Glutamatergic neuron (in vitro differentiated cells): ENCODE results near the gene SNX5. TPM values are rescaled to one million over a fixed set of nuclear protein-coding genes. Genes with fewer than 3 reads are reported as not detected.

ENCODE experiments used
- DNase-seq: peaks from one replicate; pipeline ENCODE4 v3.0.0; 2022
- H3K27ac Mint-ChIP-seq: one replicate; pipeline ENCODE4 v1.8.0; 2020; ENCODE audit warnings: mild to moderate bottlenecking, mixed read lengths, inconsistent platforms; ENCODE audit not compliant: unreplicated experiment
- H3K27me3 Mint-ChIP-seq: one replicate; pipeline ENCODE4 v1.8.0; 2020; ENCODE audit warnings: mild to moderate bottlenecking, moderate library complexity, mixed read lengths, inconsistent platforms; ENCODE audit not compliant: unreplicated experiment
- H3K36me3 Mint-ChIP-seq: one replicate; pipeline ENCODE4 v1.8.0; 2020; ENCODE audit warnings: mild to moderate bottlenecking, mixed read lengths, inconsistent platforms; ENCODE audit not compliant: unreplicated experiment
- H3K4me1 Mint-ChIP-seq: one replicate; pipeline ENCODE4 v1.8.0; 2020; ENCODE audit warnings: mild to moderate bottlenecking, low read depth, mixed read lengths, inconsistent platforms; ENCODE audit not compliant: unreplicated experiment
- H3K4me3 Mint-ChIP-seq: one replicate; pipeline ENCODE4 v1.8.0; 2020; ENCODE audit warnings: mild to moderate bottlenecking, mixed read lengths, inconsistent platforms; ENCODE audit not compliant: unreplicated experiment
- H3K9me3 Mint-ChIP-seq: one replicate; pipeline ENCODE4 v1.8.0; 2020; ENCODE audit warnings: mild to moderate bottlenecking, moderate library complexity, mixed read lengths, inconsistent platforms; ENCODE audit not compliant: unreplicated experiment
- total RNA-seq: library from RNA; stranded (reverse); fragmentation: NEBNext Ultra II Directional; extraction: Animal tissue kit (Norgen Biotek cat#: 25700); gene quantifications from one replicate; pipeline ENCODE4 v1.2.1, GENCODE V29; 2021; ENCODE audit not compliant: unreplicated experiment
- TF ChIP-seq, protein P1 (sequence below): fragments of 200-600 bp; sonication (generic); IDR thresholded peaks from one replicate; pipeline ENCODE4 v1.5.0; 2021; ENCODE audit not compliant: partially characterized antibody, unreplicated experiment

SNX5 gene
- total RNA-seq, 1 donor from 2014 or later, result 43.2 TPM

DNA sequence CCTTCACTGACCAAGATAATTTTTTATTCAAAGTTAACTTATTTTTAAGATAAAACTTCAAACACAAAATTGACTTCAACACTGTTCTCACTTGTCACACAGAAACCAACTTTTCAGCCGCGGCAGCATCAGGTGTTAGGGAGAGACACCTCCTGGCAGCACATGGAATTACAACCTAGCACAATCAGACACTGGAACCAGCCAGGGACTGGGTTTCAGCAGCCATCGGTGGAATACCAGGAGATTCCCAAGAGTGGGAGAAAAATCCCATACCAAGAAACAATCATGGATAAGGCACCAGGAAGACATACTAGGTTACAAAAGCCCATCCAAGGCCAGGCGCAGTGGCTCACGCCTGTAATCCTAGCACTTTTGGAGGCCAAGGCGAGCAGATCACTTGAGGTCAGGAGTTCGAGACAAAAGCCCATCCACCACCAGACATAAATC, 70.0 kb downstream of the SNX5 start:
- H3K36me3 Mint-ChIP-seq, result no peaks in the 10 kb centered on the region
- TF ChIP-seq, protein P1, sequence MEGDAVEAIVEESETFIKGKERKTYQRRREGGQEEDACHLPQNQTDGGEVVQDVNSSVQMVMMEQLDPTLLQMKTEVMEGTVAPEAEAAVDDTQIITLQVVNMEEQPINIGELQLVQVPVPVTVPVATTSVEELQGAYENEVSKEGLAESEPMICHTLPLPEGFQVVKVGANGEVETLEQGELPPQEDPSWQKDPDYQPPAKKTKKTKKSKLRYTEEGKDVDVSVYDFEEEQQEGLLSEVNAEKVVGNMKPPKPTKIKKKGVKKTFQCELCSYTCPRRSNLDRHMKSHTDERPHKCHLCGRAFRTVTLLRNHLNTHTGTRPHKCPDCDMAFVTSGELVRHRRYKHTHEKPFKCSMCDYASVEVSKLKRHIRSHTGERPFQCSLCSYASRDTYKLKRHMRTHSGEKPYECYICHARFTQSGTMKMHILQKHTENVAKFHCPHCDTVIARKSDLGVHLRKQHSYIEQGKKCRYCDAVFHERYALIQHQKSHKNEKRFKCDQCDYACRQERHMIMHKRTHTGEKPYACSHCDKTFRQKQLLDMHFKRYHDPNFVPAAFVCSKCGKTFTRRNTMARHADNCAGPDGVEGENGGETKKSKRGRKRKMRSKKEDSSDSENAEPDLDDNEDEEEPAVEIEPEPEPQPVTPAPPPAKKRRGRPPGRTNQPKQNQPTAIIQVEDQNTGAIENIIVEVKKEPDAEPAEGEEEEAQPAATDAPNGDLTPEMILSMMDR, result peak; percentile 93
- peaks cover 5% of the 10 kb centered on the region for H3K9me3 Mint-ChIP-seq
- peak; percentile 64 for DNase-seq
- no peak overlapping the region for H3K27ac Mint-ChIP-seq
- H3K27me3 Mint-ChIP-seq, result no peaks in the 10 kb centered on the region
- no peak overlapping the region for H3K4me3 Mint-ChIP-seq
- H3K4me1 Mint-ChIP-seq, result peaks cover 11% of the 10 kb centered on the region

DNA sequence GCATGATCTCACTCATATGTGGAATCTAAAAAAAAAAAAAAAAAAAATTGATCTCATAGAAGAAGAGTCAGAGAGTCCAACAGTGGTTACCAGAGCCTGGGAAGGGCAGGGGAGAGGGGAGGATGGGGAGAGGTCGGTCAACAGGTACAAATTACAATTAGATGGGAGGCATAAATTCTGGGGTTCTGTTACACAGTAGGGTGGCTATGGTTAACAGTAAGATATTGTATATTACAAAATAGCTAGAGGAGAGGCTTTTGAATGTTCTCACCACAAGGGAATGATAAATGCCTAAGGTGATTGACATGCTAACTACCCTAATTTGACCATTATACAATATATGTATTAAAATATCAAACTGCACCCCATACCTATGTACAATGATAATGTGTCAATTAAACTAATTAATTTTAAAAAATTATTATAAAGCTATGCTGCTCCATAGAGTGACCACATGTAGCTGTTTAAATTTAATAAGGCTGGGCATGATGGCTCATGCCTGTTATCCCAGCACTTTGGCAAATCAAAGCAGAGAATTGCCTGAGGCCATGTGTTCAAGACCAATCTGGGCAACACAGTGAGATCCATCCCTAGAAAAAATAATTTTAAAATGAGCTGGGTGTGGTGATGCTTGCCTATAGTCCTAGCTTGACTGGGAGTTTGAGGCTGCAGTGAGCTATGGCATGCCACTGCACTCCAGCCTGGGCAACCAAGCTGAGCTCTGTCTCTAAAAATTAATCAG, 70.9 kb downstream of the SNX5 start:
- Mint-ChIP-seq H3K9me3 (peaks cover 5% of the 10 kb centered on the region), H3K27ac (no peak overlapping the region), H3K4me3 (no peak overlapping the region), H3K27me3 (no peaks in the 10 kb centered on the region), H3K4me1 (peaks cover 11% of the 10 kb centered on the region), H3K36me3 (no peaks in the 10 kb centered on the region)
- TF ChIP-seq, protein P1, result no peak
- no peak for DNase-seq

DNA sequence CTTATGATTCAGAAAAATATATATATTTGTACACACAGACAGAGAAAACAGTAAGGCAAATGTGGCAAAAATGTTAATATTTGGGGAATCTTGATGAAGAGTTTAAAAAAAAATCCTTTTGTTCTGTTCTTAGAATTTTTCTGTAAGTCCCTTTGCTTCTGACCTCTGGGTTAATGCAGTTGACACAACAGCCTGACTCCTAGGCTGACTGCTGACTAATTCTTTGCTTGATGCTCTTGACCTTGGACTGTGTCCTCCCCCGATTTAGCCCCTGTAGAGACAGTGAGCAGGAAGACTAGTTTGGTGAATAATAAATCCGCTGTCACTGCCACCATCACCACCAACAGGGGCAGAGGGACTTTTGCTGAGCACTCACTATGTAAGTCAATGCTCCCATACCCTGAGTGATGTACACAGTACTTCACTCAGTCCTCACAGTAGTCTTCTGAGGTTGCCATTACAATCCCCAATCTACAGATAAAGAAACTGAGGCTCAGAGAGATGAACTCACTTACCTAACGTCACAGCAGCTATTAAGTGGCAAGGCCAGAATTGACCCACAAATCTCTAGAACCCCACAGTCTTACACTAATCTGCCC, 71.7 kb downstream of the SNX5 start:
- DNase-seq, result no peak
- TF ChIP-seq, protein P1, result no peak
- no peaks in the 10 kb centered on the region for H3K27me3 Mint-ChIP-seq
- no peak overlapping the region for H3K4me3 Mint-ChIP-seq
- H3K9me3 Mint-ChIP-seq, result peaks cover 5% of the 10 kb centered on the region
- peaks cover 11% of the 10 kb centered on the region for H3K4me1 Mint-ChIP-seq
- no peaks in the 10 kb centered on the region for H3K36me3 Mint-ChIP-seq
- H3K27ac Mint-ChIP-seq, result no peak overlapping the region

DNA sequence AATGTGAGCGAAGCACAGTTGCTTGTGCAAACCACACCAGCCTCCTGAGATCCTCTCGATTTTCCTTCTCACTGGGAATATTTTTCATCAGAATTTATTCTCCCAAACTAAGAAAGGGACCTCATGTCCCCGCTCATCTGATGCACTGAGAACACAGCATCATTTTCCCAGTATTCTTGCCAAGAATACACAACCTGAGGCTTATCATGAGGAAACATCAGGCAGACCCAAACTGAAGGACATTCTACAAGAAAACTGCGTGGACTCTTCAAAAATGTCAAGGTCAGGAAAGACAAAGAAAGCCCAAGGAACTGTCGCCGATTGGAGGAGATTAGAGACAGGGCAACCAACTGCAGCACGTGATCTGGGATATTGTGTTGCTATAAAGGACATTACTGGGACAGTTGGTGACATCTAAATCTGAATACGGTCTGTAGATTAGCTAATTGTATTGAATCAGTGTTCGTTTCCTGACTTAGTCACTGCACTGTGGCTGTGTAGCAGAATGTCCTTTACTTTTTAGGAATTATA, 72.3 kb downstream of the SNX5 start:
- Mint-ChIP-seq H3K27ac (no peak overlapping the region), H3K4me3 (no peak overlapping the region)
- DNase-seq, result no peak

More for the DNA sequence above, 72.3 kb downstream of the SNX5 start:
- Mint-ChIP-seq H3K36me3 (no peaks in the 10 kb centered on the region), H3K27me3 (no peaks in the 10 kb centered on the region), H3K9me3 (peaks cover 5% of the 10 kb centered on the region), H3K4me1 (peaks cover 11% of the 10 kb centered on the region)
- TF ChIP-seq, protein P1, result no peak
